OCI-LY1 (cell line): ENCODE results near the gene NCF4.

Source experiments
- EZH2 ChIP-seq: fragments of 200-600 bp; sonication (generic), shearing (Covaris generic); IDR thresholded peaks from 2 replicates; pipeline ENCODE4 v1.8.0; 2017; ENCODE audit warnings: borderline replicate concordance, mixed run types, mild to moderate bottlenecking, antibody characterized with exemption, low read length, moderate library complexity, mixed read lengths
- TF ChIP-seq, protein P1 (sequence below): fragments of 200-600 bp; sonication (generic), shearing (Covaris generic); IDR thresholded peaks from 2 replicates; pipeline ENCODE4 v1.5.1; 2017; ENCODE audit warnings: mild to moderate bottlenecking, antibody characterized with exemption, low read length, moderate library complexity, mixed read lengths

DNA sequence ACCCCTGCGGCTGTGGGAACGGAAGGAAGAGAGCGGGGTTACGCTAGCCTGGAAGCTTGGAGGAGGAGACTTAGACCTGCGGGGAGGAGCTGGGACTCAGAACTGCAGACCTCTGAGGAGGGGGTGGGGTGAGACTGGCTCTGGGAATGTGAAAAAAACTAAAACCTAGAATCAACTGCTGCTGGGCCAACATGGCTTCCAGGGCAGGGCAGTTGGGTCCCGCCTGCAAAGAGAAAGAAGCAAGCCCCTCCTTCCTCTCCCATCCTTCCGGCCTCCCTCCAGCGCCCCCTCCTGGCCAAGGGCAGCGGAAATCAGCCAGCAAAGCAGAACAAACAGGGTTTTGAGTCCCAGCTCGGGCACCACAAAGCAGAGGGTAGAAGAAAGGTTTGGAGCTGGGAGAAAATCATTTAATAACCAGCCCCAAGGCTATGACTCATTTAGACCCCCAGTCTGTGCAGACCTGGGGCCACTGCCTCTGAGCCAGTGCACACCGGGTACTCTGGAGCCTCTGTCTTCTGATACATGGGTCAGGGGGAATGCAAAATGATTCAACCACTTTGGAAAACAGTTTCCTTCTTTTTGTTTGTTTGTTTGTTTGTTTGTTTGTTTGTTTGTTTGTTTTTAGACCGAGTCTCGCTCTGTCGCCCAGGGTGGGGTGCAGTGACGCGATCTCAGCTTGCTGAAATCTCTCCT lies 7.3 kb upstream of the NCF4 start:
- TF ChIP-seq, protein P1, sequence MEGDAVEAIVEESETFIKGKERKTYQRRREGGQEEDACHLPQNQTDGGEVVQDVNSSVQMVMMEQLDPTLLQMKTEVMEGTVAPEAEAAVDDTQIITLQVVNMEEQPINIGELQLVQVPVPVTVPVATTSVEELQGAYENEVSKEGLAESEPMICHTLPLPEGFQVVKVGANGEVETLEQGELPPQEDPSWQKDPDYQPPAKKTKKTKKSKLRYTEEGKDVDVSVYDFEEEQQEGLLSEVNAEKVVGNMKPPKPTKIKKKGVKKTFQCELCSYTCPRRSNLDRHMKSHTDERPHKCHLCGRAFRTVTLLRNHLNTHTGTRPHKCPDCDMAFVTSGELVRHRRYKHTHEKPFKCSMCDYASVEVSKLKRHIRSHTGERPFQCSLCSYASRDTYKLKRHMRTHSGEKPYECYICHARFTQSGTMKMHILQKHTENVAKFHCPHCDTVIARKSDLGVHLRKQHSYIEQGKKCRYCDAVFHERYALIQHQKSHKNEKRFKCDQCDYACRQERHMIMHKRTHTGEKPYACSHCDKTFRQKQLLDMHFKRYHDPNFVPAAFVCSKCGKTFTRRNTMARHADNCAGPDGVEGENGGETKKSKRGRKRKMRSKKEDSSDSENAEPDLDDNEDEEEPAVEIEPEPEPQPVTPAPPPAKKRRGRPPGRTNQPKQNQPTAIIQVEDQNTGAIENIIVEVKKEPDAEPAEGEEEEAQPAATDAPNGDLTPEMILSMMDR: peak; percentile 88
- no peak for TF ChIP-seq EZH2
